GM18873 (cell line): ENCODE results near the gene TTLL8.

ENCODE experiments used
- ATAC-seq: cut with Tn5 transposase; IDR thresholded peaks from one replicate; pipeline ENCODE4 v1.9.1; 2021; ENCODE audit warnings: mild to moderate bottlenecking, moderate library complexity, moderate number of reproducible peaks; ENCODE audit not compliant: unreplicated experiment, low FRiP score

Gene TTLL8

GRCh38 chr22:50008151-50009040 is 49.7 kb downstream of the TTLL8 start:
- ATAC-seq = no peak

DNA sequence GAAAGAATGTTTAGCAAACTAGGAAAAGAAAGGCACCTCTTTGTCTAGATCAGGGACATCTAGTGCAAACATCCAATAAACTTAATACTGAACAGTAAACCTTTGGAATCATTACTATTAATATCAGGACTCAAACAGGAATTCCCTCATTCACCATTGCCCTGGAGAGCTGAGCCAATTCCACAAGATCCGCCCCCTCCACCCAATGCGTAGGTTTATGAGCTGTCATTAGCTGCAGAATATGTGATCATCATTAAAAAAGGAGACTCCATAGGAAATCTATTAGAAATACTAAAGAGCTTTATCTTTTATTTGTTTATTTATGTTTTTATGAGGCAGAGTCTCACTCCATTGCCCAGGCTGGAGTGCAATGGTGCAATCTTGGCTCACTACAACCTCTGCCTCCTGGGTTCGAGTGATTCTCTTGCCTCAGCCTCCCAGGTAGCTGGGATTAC is 51.0 kb downstream of the TTLL8 start:
- no peak for ATAC-seq

- ATAC-seq = no peak
Observed at GRCh38 chr22:50004918-50005317, 53.2 kb downstream of the TTLL8 start.

DNA sequence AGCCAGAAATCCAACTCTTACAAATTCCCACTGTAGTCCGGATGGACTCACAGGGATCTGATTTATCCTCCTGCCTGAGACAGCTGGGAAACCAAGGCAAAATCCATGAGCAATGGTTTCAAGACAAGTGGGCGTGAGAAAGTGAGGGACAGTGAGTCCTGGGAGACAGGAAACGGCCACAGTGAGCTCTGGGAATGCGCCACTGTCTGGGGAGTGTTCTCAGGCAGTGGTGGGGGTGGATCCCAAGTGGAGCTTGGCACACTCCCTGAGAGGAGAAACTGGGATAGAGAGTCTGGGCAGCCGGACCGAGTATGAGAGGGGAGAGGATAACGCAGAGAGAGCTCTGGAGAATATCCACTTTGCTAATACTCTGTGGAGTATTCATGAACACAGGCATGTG is 55.3 kb downstream of the TTLL8 start:
- no peak for ATAC-seq

DNA sequence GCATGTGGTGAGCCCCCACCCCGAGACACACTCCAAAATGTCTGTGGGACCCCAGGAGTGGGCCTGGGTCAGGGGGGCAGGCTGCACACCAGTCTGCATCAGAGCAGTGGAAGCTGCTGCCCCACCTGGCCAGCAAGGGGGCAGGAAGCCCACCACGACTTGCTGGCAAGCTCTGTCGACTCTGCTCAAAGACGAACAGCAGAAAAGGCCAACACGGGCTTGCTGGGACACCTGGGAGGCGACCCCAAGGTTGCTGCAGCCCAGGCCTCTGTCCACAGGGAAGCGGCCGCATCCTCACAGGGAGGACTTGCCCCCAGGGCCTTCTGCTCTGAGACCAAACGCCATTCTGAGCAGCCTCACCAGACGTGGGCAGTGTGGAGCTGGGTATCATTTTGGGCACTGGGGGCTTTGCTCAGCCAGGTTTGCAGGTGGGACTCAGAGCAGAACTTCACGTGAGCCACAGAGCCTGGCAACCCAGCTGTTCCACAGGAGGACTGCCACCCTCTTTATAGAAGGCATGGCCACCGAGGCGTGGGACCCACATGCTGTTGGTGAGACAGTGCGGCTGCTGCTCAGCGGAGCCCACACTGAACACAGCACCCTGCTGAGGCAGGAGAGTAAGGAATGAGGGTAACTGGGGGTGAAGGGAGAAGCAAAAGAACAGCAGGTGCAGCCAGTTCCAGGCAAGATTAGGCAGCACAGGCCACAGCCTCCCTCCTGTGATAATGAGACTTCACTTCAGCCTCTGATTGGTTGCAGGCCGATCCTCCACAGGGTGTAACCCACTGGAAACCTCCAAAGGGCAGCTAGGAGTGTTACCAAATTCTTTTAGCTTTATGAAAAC is 56.5 kb downstream of the TTLL8 start:
- ATAC-seq = no peak

DNA sequence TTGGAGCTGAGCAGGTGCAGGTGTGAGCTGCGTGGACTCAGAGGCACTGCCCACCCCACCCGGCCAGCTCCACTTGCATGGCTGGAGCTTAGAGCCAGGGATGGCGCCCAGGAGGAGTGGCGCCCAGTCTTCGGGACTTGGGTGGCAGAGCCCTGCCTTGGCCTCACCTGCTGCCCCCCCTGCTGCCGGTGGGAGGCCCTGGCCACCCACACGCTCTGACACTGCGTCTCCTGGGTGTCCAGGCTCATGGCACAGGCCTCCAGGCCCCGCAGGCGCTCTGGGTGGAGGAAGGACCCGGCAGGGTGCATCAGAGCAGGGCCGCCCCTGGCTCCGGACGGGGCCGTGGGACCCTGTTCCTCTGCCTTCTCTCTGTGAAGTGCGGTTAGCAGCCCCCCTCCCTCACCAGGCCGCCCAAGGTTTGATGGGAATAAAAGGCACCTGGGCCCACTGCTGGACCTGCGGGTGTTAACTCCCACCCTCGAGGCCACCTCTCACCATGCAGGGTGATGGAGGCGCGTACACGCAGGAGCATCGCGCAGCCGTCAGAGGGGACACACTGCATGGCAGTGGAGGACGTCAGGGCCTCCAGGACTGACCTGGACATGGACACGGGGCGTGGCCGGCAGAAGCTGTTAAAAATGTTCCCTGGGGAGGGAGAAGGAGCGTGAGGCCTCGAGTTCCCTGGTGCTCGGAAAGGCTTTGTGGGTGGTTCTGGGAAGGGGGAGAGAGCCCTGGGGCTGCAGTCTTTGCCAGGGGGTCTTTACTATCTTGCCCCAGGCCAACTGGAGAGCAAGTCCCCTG is 57.3 kb downstream of the TTLL8 start:
- no peak for ATAC-seq

DNA sequence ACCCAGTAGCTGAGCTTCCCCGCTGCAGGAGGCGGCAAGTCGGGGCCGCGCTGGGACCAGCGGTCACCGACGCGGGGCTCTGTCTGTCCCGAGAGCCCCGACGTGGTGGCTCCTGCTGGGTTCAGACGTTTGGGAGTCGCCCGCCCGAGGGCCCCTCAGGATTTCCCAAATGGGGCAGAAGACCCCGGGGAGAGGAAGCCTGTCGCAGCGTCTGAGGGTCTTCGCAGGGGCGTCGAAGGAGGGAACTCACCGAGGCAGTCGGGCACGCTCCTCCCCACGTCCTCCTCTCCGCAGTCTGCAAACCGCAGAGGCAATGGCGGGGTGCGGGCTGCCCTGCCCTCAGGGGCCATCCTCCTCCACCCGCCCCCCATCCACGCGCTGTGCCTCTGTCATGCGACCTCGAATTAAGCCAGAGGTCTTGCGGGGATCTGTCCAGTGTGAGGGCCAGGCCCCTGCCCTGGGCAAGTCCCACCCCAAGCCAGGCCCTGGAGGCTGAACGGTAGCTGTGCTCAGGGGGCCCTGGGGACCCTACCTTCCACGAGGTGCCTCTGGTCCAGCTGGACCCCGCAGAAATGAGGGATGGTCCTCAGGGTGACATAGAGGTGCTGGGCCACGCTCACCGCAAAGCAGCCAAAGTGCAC is 58.0 kb downstream of the TTLL8 start:
- no peak for ATAC-seq

GRCh38 chr22:49999063-49999945 is 58.8 kb downstream of the TTLL8 start:
- ATAC-seq = no peak

GRCh38 chr22:49998718-49999062 is 59.4 kb downstream of the TTLL8 start:
- ATAC-seq = no peak

DNA sequence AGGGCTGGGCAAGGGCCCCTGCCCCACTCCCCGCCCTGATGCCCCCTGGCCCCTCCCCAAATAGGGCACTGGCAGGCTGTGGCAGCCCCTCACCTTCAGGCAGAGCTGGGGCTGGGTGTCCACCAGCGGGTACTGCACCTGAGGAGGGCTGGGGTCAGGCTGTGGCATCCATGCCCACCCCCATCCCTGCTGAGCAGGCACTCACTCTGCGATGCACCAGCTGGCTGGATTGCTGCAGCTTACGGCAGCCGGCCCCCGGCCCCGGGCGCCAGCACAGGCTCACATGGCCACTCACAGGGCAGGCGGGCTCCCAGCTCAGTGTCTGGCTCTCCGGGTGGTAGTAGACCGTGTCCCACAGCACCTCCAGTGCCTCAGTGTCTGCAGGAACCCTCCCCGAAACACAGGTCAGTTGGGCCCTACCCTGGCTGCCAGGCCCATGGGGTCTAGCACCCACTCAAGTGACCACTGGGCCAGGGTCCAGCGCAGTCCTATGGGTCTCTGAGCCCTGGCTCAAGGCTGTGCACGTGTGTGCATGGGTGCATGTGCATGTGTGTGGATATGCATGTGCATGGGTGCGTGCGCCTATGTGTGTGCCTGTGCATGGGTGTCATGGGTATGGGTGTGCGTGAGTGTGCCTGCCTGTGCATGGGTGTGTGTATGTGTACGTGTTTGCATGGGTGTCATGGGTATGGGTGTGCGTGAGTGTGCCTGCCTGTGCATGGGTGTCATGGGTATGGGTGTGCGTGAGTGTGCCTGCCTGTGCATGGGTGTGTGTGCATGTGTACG is 60.0 kb downstream of the TTLL8 start:
- ATAC-seq = no peak

GRCh38 chr22:49997251-49997599 is 60.9 kb downstream of the TTLL8 start:
- no peak for ATAC-seq

- no peak for ATAC-seq
Observed at GRCh38 chr22:49996518-49997250, 61.4 kb downstream of the TTLL8 start.

- ATAC-seq = no peak
Observed at GRCh38 chr22:49996119-49996517, 62.0 kb downstream of the TTLL8 start.

GRCh38 chr22:49995361-49996118 is 62.6 kb downstream of the TTLL8 start:
- ATAC-seq = no peak

DNA sequence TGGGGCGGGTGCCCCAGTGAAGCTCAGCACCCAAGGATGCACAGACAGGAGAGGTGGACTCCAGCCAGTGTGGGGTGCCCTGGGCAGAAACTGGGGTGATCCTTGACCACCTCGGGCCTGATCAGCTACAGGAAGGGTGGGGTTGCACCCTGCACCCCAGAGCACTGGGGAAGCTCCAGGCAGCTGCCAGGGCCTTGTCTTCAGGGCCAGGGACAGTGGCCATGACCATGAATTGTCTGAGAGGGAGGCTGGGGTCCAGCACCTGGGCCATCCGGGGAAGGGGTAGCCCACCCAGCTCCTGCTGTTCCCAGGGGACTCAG is 63.1 kb downstream of the TTLL8 start:
- ATAC-seq = no peak

- ATAC-seq = no peak
Observed at GRCh38 chr22:49994361-49995040, 63.6 kb downstream of the TTLL8 start.
